Neural progenitor cell (in vitro differentiated cells): Measurements from ENCODE around the gene SNAPC4.

Experiments
- CTCF ChIP-seq: fragments of 200-600 bp; sonication (generic); IDR thresholded peaks from 2 replicates; pipeline ENCODE4 v1.5.1; 2017; ENCODE audit warnings: antibody characterized with exemption, mild to moderate bottlenecking
- EZH2 ChIP-seq: fragments of 200-600 bp; sonication (generic); IDR thresholded peaks from 2 replicates; pipeline ENCODE4 v1.6.1; 2017; ENCODE audit warnings: antibody characterized with exemption, mild to moderate bottlenecking, moderate library complexity
- EZH2phosphoT487 ChIP-seq: fragments of 200-600 bp; sonication (generic); IDR thresholded peaks from 2 replicates; pipeline ENCODE4 v1.6.1; 2017; ENCODE audit warnings: antibody characterized with exemption

- TF ChIP-seq CTCF (no peak), EZH2 (no peak), EZH2phosphoT487 (no peak)
Observed at GRCh38 chr9:136426787-136427186, 26.8 kb upstream of the SNAPC4 start.
